Tibial artery (tissue), 4 donors: ENCODE measurements around the gene CDK9.

Experiments used
- DNase-seq, 2 donors: peaks; one replicate each; pipeline ENCODE4 v3.0.0-alpha.2; 2019
- H3K27ac ChIP-seq, 2 donors: fragments of 200-600 bp; sonication (generic) in 1 of 2; 1 replicate in 1 of 2; 2 replicates in 1 of 2; pipeline ENCODE4 v1.5.1; 2018 to 2019; ENCODE audit warnings: mild to moderate bottlenecking in 1 of 2
- H3K27me3 ChIP-seq, 2 donors: fragments of 200-600 bp; sonication (generic) in 1 of 2; one replicate each; pipeline versions ENCODE4 v1.5.1 to v1.6.0; 2016 to 2019
- H3K36me3 ChIP-seq, 3 donors: fragments of 200-600 bp; sonication (generic) in 2 of 3; one replicate each; pipeline ENCODE4 v1.5.1; 2016 to 2019; ENCODE audit warnings: mild to moderate bottlenecking in 2 of 3
- H3K4me1 ChIP-seq, 4 donors: fragments of 200-600 bp; sonication (generic) in 2 of 4; 1 replicate in 3 of 4; 2 replicates in 1 of 4; pipeline ENCODE4 v1.5.1; 2016 to 2019
- H3K4me3 ChIP-seq, 2 donors: fragments of 200-600 bp; sonication (generic) in 1 of 2; 1 replicate in 1 of 2; 2 replicates in 1 of 2; pipeline ENCODE4 v1.5.1; 2018 to 2019; ENCODE audit warnings: mild to moderate bottlenecking in 2 of 2
- H3K9me3 ChIP-seq, 3 donors: fragments of 200-600 bp; sonication (generic) in 1 of 3; one replicate each; pipeline ENCODE4 v1.5.1; 2016 to 2019
- intact Hi-C: fragments of 100-400 bp; cut with DNase I; formaldehyde crosslinking; loops from one replicate; pipeline ENCODE4 v1.15.0; 2023; ENCODE audit warnings: low total_unique reads
- TF ChIP-seq, protein P1 (sequence below), 2 experiments: fragments of 200-600 bp in 1 of 2; fragments of 450-650 bp in 1 of 2; IDR thresholded peaks; one replicate each; pipeline ENCODE4 v1.5.1; 2017 to 2019; ENCODE audit warnings: antibody characterized with exemption in 2 of 2, mild to moderate bottlenecking in 1 of 2, moderate library complexity in 1 of 2

CDK9 gene

GRCh38 chr9:127773272-127773671 lies 12.6 kb upstream of the CDK9 start:
- Histone ChIP-seq H3K36me3 (no peaks in the 10 kb centered on the region), H3K9me3 (no peaks in the 10 kb centered on the region), H3K27me3 (peaks cover 0 to 3% of the 10 kb centered on the region in 2 donors), H3K4me3 (no peak overlapping the region), H3K4me1 (peaks cover 0 to 12% (median 9%) of the 10 kb centered on the region in 4 donors), H3K27ac (no peak overlapping the region)
- TF ChIP-seq, protein P1, sequence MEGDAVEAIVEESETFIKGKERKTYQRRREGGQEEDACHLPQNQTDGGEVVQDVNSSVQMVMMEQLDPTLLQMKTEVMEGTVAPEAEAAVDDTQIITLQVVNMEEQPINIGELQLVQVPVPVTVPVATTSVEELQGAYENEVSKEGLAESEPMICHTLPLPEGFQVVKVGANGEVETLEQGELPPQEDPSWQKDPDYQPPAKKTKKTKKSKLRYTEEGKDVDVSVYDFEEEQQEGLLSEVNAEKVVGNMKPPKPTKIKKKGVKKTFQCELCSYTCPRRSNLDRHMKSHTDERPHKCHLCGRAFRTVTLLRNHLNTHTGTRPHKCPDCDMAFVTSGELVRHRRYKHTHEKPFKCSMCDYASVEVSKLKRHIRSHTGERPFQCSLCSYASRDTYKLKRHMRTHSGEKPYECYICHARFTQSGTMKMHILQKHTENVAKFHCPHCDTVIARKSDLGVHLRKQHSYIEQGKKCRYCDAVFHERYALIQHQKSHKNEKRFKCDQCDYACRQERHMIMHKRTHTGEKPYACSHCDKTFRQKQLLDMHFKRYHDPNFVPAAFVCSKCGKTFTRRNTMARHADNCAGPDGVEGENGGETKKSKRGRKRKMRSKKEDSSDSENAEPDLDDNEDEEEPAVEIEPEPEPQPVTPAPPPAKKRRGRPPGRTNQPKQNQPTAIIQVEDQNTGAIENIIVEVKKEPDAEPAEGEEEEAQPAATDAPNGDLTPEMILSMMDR (IDR thresholded peaks at IDR 0.05), result no peak
- no peak for DNase-seq
- intact Hi-C loops, result no loop called here

DNA sequence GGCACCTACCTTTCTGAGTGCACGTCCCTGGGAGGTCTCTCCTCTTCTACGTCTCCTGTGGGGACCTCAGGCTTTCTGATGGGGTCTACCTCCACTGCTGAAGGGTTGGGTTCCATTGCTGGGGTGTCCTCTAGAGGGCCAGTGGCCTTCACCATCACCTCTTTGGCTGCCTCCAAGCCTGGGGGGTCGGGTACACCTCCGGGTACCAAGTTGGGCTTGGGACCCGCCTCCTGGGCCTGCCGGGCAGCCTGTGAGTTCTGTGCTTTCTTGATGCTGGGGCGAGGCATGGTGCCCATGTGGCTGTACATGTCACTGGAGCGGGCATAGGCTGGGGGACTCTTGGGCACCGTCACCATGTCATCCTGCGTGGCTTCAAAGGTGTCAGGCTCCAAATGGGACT lies 11.9 kb upstream of the CDK9 start:
- no peaks in the 10 kb centered on the region for H3K9me3 ChIP-seq
- H3K27ac ChIP-seq, result no peak overlapping the region
- TF ChIP-seq, protein P1 (IDR thresholded peaks at IDR 0.05), result no peak
- H3K36me3 ChIP-seq, result no peaks in the 10 kb centered on the region
- no peak overlapping the region for H3K4me3 ChIP-seq
- peaks cover 0 to 12% (median 9%) of the 10 kb centered on the region in 4 donors for H3K4me1 ChIP-seq
- DNase-seq, result no peak
- intact Hi-C loops, result no loop called here
- H3K27me3 ChIP-seq, result peaks cover 0 to 3% of the 10 kb centered on the region in 2 donors

DNA sequence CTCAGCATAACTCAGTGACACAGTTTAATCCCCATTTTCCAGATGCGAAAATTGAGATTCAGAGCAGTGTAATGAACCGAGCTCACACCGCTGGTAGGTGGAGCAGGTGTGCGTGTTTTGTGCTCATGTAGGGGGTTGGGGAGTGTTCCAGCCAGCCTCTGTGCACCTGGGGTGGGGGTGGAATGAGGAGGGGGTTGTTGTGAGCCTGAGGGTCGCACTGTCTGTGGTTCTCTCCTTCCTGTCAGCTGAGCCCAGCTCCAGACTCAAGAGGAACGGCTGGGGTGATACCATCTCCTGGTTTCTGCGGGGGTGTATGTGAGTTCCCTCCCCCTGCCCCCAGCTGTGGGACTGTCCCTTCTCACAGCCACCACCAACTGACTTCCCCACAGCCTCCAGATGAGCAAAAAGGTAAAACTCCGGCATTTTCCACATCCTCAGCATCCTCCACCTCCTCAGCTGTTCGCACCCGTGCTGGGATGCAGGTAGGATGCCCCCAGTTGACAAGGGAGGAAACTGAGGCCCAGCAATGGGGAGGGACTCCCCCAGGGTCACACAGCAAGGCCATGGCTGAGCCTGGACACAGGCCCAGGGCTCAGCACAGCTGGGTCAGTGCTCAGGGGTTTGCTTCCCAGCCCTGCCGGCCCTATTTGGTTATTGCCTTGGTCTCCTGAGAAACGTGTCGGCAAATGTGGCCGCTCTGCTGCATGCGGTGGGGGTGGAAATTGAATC lies 9.5 kb upstream of the CDK9 start:
- no peak overlapping the region for H3K27ac ChIP-seq
- DNase-seq, result no peak
- H3K36me3 ChIP-seq, result no peaks in the 10 kb centered on the region
- TF ChIP-seq, protein P1 (IDR thresholded peaks at IDR 0.05), result no peak
- intact Hi-C loops, result no loop called here
- H3K4me1 ChIP-seq, result peaks cover 0 to 4% (median 0%) of the 10 kb centered on the region in 4 donors
- no peaks in the 10 kb centered on the region for H3K9me3 ChIP-seq
- H3K27me3 ChIP-seq, result peaks cover 0 to 3% of the 10 kb centered on the region in 2 donors
- H3K4me3 ChIP-seq, result peak overlapping the region in 1 of 2 donors; percentile 9

DNA sequence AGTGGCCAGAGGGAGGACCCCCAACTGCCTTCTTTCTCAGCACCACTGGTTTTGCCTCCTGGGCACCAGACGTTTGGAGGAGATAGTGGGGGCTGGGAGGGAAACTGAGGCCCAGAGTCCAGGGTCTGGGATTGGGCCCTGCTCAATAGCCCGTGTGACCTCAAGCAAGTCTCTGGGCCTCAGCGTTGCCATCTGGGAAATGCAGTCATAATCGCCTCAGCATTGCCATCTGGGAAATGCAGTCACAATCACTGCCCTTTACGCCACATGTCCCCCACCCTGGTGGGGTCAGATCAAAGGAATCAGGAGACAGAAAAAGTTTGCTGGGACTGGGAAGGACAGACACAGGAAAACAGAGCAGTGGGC lies 8.9 kb upstream of the CDK9 start:
- no peaks in the 10 kb centered on the region for H3K36me3 ChIP-seq
- intact Hi-C loops, result no loop called here
- TF ChIP-seq, protein P1 (IDR thresholded peaks at IDR 0.05), result no peak
- H3K9me3 ChIP-seq, result no peaks in the 10 kb centered on the region
- H3K27ac ChIP-seq, result no peak overlapping the region
- H3K4me1 ChIP-seq, result peaks cover 0 to under 1% (median 0%) of the 10 kb centered on the region in 4 donors
- peak overlapping the region in 1 of 2 donors; percentile 9 for H3K4me3 ChIP-seq
- no peak for DNase-seq
- H3K27me3 ChIP-seq, result peaks cover 0 to 3% of the 10 kb centered on the region in 2 donors

DNA sequence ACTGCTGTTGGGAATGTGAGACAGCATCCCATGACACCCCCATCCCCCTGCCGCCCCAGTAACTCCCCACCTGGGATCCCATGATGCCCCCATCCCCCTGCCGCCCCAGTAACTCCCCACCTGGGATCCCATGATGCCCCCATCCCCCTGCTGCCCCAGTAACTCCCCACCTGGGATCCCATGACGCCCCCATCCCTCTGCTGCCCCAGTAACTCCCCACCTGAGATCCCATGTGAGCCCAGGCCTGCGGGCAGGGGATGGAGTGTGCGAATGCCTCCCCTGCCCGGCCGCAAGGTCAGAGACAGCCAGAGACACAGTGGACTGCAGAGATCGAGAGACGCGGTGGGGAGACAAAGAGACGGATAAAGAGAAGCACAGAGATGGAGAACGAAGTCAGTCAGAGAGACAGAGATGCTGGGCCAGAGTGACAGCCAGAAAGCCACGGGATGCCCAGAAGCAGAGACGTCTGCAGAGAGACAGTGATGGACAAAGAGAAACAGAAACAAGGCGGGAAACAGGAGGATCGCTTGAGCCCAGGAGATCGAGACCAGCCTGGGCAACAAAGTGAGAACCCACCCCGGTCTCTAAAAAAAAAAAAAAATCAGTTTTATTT lies 8.4 kb upstream of the CDK9 start:
- H3K36me3 ChIP-seq, result no peaks in the 10 kb centered on the region
- H3K27ac ChIP-seq, result no peak overlapping the region
- peaks cover 0 to 3% of the 10 kb centered on the region in 2 donors for H3K27me3 ChIP-seq
- H3K4me1 ChIP-seq, result no peaks in the 10 kb centered on the region
- DNase-seq, result no peak
- intact Hi-C loops, result no loop called here
- H3K9me3 ChIP-seq, result no peaks in the 10 kb centered on the region
- no peak overlapping the region for H3K4me3 ChIP-seq
- TF ChIP-seq, protein P1 (IDR thresholded peaks at IDR 0.05), result no peak
